Neural cell (in vitro differentiated cells): ENCODE data around the gene SERPINA1. TPM values are rescaled to one million over a fixed set of nuclear protein-coding genes. Genes with fewer than 3 reads are reported as not detected.

Experiments
- H2AFZ ChIP-seq: fragments of 200-600, 300-800 bp; sonication (generic), shearing (Covaris generic); 2 replicates; pipeline ENCODE4 v1.6.0; 2014; ENCODE audit warnings: low read depth, mild to moderate bottlenecking, antibody characterized with exemption, low read length, moderate library complexity
- H3F3A ChIP-seq: fragments of 200-600 bp; shearing (Covaris generic); 2 replicates; pipeline ENCODE4 v1.6.1; 2016; ENCODE audit warnings: mild to moderate bottlenecking, moderate library complexity, mixed read lengths, antibody characterized with exemption, low read length; ENCODE audit not compliant: insufficient read depth, poor library complexity, severe bottlenecking
- H3K27ac ChIP-seq: fragments of 200-600, 300-800 bp; sonication (generic), shearing (Covaris generic); 2 replicates; pipeline ENCODE4 v1.5.1; 2014; ENCODE audit warnings: mild to moderate bottlenecking, low read length, moderate library complexity
- H3K27me3 ChIP-seq: fragments of 300-800, 200-600 bp; sonication (generic), shearing (Covaris generic); 2 replicates; pipeline ENCODE4 v1.6.0; 2014; ENCODE audit warnings: mild to moderate bottlenecking, low read depth, low read length, moderate library complexity; ENCODE audit not compliant: insufficient read depth
- H3K36me3 ChIP-seq: fragments of 300-800, 200-600 bp; sonication (generic), shearing (Covaris generic); 2 replicates; pipeline ENCODE4 v1.5.1; 2014; ENCODE audit warnings: mild to moderate bottlenecking, antibody characterized with exemption, low read length, moderate library complexity; ENCODE audit not compliant: insufficient read depth
- H3K4me2 ChIP-seq: fragments of 300-800, 200-600 bp; sonication (generic), shearing (Covaris generic); 2 replicates; pipeline ENCODE4 v1.6.0; 2014; ENCODE audit warnings: mild to moderate bottlenecking, low read length
- H3K4me3 ChIP-seq: fragments of 300-800, 200-600 bp; sonication (generic), shearing (Covaris generic); 2 replicates; pipeline ENCODE4 v1.5.1; 2014; ENCODE audit warnings: mild to moderate bottlenecking, low read length, moderate library complexity
- H3K79me2 ChIP-seq: fragments of 200-600 bp; shearing (Covaris generic); replicated peaks from 2 replicates; pipeline ENCODE4 v1.6.0; 2014; ENCODE audit warnings: mild to moderate bottlenecking, low read length, moderate library complexity; ENCODE audit not compliant: insufficient read depth
- H3K9ac ChIP-seq: fragments of 300-800, 200-600 bp; sonication (generic), shearing (Covaris generic); 2 replicates; pipeline ENCODE4 v1.6.1; 2016; ENCODE audit warnings: mild to moderate bottlenecking, low read length, mixed read lengths
- H3K9me2 ChIP-seq: fragments of 200-600 bp; shearing (Covaris generic); 2 replicates; pipeline ENCODE4 v1.6.1; 2016; ENCODE audit warnings: mild to moderate bottlenecking, low read length, mixed read lengths; ENCODE audit not compliant: insufficient read depth
- H3K9me3 ChIP-seq: fragments of 200-600, 300-800 bp; sonication (generic), shearing (Covaris generic); 2 replicates; pipeline ENCODE4 v1.6.1; 2016; ENCODE audit warnings: mild to moderate bottlenecking, mixed run types, low read length, moderate library complexity, mixed read lengths
- H4K20me1 ChIP-seq: fragments of 200-600 bp; shearing (Covaris generic); 2 replicates; pipeline ENCODE4 v1.6.1; 2016; ENCODE audit warnings: mild to moderate bottlenecking, mixed run types; ENCODE audit not compliant: insufficient read depth
- EP300 ChIP-seq: fragments of 450-650 bp; conservative IDR thresholded peaks from 2 replicates; pipeline ENCODE4 v1.6.1; 2014; ENCODE audit warnings: antibody characterized with exemption, mild to moderate bottlenecking, moderate library complexity; ENCODE audit not compliant: poor library complexity, severe bottlenecking
- EZH2 ChIP-seq: fragments of 200-600, 300-800 bp; shearing (Covaris generic), sonication (generic); IDR thresholded peaks from 2 replicates; pipeline ENCODE4 v1.6.1; 2014; ENCODE audit warnings: antibody characterized with exemption, low read length, borderline replicate concordance, mild to moderate bottlenecking; ENCODE audit not compliant: insufficient read depth, poor library complexity, severe bottlenecking
- MXI1 ChIP-seq: fragments of 450-650 bp; conservative IDR thresholded peaks from 2 replicates; pipeline ENCODE4 v1.6.1; 2014; ENCODE audit warnings: antibody characterized with exemption, mild to moderate bottlenecking; ENCODE audit not compliant: poor library complexity, severe bottlenecking
- POLR2AphosphoS5 ChIP-seq: IDR thresholded peaks from 2 replicates; pipeline ENCODE4 v1.6.1; 2012
- RAD21 ChIP-seq: fragments of 450-650 bp; conservative IDR thresholded peaks from 2 replicates; pipeline ENCODE4 v1.6.1; 2014; ENCODE audit warnings: antibody characterized with exemption, mild to moderate bottlenecking, moderate library complexity
- SMC3 ChIP-seq: fragments of 450-650 bp; conservative IDR thresholded peaks from 2 replicates; pipeline ENCODE4 v1.6.1; 2014; ENCODE audit warnings: antibody characterized with exemption, mild to moderate bottlenecking, moderate library complexity; ENCODE audit not compliant: poor library complexity
- TAF1 ChIP-seq: IDR thresholded peaks from 2 replicates; pipeline ENCODE4 v1.6.1; 2012; ENCODE audit warnings: low read depth
- polyA plus RNA-seq: library from polyadenylated mRNA; depleted of rRNA; stranded (reverse); fragments of >200 nt; gene quantifications from 2 replicates; pipeline ENCODE4 v1.2.3, GENCODE V29; 2014
- TF ChIP-seq, protein P1 (sequence below): IDR thresholded peaks from 2 replicates; pipeline ENCODE4 v1.6.1; 2012; ENCODE audit warnings: borderline replicate concordance
- TF ChIP-seq, protein P2 (sequence below): fragments of 450-650 bp; IDR thresholded peaks from 2 replicates; pipeline ENCODE4 v1.5.1; 2014; ENCODE audit warnings: antibody characterized with exemption, mild to moderate bottlenecking, moderate library complexity; ENCODE audit not compliant: poor library complexity, severe bottlenecking

SERPINA1 gene
- polyA plus RNA-seq, 1 donor from 2014 or later = not detected

DNA sequence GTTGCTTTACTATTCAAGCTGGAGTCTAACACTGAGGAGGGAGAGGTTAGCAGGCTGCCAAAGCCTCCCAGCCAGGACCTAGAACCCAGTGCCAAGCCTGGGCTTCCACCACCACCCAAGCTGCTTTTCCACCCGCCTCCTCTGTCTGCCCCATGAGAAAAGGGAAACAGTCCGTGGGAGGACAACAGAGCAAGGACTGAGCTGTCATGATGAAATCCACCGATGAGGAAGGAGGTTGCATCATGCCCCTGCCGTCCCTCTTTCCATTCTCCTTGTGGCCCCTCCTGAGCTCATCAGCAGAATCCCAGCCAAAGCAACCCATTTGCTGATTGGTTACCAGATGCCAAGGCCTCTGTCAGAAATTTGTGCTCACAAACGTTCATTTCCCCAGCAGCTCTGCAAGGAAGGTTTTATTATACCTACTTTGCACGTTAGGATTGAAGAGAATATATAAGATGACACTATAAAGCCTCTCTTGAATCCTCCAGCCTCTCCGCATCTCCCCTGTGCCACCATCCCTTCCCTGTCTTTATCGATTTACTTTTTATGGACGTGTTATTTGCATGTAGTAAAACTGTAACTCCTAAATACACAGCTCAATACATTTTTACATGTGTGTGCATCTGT lies 6.3 kb upstream of the SERPINA1 start:
- Histone ChIP-seq H3K9me3 (no peaks in the 10 kb centered on the region), H3K9me2 (no peaks in the 10 kb centered on the region), H3K36me3 (no peaks in the 10 kb centered on the region), H2AFZ (no peak overlapping the region), H4K20me1 (no peaks in the 10 kb centered on the region), H3K4me3 (no peak overlapping the region), H3K9ac (no peak overlapping the region), H3K79me2 (no peaks in the 10 kb centered on the region), H3K27me3 (no peaks in the 10 kb centered on the region), H3F3A (no peaks in the 10 kb centered on the region), H3K27ac (no peak overlapping the region), H3K4me2 (no peak overlapping the region)
- TF ChIP-seq RAD21 (no peak), EZH2 (no peak), SMC3 (no peak), EP300 (no peak), MXI1 (no peak), TAF1 (no peak), POLR2AphosphoS5 (no peak)
- TF ChIP-seq, protein P1, sequence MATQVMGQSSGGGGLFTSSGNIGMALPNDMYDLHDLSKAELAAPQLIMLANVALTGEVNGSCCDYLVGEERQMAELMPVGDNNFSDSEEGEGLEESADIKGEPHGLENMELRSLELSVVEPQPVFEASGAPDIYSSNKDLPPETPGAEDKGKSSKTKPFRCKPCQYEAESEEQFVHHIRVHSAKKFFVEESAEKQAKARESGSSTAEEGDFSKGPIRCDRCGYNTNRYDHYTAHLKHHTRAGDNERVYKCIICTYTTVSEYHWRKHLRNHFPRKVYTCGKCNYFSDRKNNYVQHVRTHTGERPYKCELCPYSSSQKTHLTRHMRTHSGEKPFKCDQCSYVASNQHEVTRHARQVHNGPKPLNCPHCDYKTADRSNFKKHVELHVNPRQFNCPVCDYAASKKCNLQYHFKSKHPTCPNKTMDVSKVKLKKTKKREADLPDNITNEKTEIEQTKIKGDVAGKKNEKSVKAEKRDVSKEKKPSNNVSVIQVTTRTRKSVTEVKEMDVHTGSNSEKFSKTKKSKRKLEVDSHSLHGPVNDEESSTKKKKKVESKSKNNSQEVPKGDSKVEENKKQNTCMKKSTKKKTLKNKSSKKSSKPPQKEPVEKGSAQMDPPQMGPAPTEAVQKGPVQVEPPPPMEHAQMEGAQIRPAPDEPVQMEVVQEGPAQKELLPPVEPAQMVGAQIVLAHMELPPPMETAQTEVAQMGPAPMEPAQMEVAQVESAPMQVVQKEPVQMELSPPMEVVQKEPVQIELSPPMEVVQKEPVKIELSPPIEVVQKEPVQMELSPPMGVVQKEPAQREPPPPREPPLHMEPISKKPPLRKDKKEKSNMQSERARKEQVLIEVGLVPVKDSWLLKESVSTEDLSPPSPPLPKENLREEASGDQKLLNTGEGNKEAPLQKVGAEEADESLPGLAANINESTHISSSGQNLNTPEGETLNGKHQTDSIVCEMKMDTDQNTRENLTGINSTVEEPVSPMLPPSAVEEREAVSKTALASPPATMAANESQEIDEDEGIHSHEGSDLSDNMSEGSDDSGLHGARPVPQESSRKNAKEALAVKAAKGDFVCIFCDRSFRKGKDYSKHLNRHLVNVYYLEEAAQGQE = no peak
- TF ChIP-seq, protein P2, sequence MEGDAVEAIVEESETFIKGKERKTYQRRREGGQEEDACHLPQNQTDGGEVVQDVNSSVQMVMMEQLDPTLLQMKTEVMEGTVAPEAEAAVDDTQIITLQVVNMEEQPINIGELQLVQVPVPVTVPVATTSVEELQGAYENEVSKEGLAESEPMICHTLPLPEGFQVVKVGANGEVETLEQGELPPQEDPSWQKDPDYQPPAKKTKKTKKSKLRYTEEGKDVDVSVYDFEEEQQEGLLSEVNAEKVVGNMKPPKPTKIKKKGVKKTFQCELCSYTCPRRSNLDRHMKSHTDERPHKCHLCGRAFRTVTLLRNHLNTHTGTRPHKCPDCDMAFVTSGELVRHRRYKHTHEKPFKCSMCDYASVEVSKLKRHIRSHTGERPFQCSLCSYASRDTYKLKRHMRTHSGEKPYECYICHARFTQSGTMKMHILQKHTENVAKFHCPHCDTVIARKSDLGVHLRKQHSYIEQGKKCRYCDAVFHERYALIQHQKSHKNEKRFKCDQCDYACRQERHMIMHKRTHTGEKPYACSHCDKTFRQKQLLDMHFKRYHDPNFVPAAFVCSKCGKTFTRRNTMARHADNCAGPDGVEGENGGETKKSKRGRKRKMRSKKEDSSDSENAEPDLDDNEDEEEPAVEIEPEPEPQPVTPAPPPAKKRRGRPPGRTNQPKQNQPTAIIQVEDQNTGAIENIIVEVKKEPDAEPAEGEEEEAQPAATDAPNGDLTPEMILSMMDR = no peak

DNA sequence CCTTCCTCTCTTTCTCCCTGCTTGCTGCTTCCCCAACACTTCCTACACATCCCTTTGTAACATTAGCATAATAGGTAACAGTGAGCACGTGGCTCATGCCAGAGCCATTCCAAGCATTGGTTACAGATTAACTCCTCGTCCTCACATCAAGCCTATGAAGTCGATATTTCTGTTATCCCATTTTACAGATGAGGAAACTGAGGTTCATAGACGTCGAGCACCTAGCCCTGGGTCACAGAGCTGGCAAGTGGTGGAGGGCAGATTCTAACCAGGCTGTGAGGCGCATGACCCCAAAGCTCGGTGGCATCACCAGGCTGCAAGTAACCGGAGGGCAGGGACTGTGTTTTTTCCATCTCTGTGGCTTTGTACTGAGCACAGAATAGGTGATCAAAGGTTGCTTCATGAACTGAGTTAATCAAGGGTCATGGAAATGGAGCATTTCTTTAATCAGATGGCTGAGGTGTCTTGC lies 5.7 kb upstream of the SERPINA1 start:
- H2AFZ ChIP-seq = no peak overlapping the region
- H3F3A ChIP-seq = no peaks in the 10 kb centered on the region
- H3K36me3 ChIP-seq = no peaks in the 10 kb centered on the region
- no peak overlapping the region for H3K4me2 ChIP-seq
- no peaks in the 10 kb centered on the region for H3K27me3 ChIP-seq
- H3K9ac ChIP-seq = no peak overlapping the region
- TF ChIP-seq EP300 (no peak), MXI1 (no peak), POLR2AphosphoS5 (no peak)
- H3K4me3 ChIP-seq = no peak overlapping the region
- H3K79me2 ChIP-seq = no peaks in the 10 kb centered on the region
- no peaks in the 10 kb centered on the region for H4K20me1 ChIP-seq
- H3K9me3 ChIP-seq = no peaks in the 10 kb centered on the region
- no peak overlapping the region for H3K27ac ChIP-seq
- no peaks in the 10 kb centered on the region for H3K9me2 ChIP-seq
